Gastroesophageal sphincter (tissue), 3 donors: Measurements from ENCODE around the gene PDE6A.

Experiments used
- POLR2A ChIP-seq, 2 donors: fragments of 450-650 bp; IDR thresholded peaks; one replicate each; pipeline ENCODE4 v1.6.1; 2017; ENCODE audit warnings: antibody characterized with exemption in 2 of 2, mild to moderate bottlenecking in 2 of 2, moderate library complexity in 1 of 2
- TF ChIP-seq, protein P1 (sequence below), 4 experiments: fragments of 200-600 bp in 2 of 4; fragments of 450-650 bp in 2 of 4; sonication (generic) in 1 of 4; IDR thresholded peaks; one replicate each; pipeline ENCODE4 v1.5.1; 2017 to 2019; ENCODE audit warnings: antibody characterized with exemption in 4 of 4, mild to moderate bottlenecking in 2 of 4, moderate library complexity in 2 of 4

DNA sequence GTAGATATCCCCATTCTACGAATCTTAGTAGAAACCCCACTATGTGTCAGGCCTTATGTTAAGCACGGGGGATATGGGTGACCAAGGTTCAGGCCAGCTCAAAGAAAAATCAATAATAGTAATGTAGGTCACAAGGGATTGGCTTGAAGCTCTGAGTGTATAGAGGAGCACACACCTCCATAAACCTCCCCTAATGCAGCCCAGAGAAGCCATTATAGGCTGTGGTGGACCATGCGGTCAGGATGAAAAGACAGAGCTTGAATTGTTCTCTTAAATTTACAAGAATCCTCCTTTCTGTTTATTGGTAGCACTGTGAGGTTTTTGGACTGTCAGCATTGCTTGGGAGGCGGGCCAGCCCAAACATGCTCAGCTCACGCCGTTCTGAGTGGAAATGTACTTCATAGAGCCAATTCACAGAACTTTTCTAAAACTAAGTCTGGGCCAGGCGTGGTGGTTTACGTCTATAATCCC lies 9.1 kb downstream of the PDE6A start:
- TF ChIP-seq POLR2A (IDR thresholded peaks at IDR 0.05) = no peak
- TF ChIP-seq, protein P1, sequence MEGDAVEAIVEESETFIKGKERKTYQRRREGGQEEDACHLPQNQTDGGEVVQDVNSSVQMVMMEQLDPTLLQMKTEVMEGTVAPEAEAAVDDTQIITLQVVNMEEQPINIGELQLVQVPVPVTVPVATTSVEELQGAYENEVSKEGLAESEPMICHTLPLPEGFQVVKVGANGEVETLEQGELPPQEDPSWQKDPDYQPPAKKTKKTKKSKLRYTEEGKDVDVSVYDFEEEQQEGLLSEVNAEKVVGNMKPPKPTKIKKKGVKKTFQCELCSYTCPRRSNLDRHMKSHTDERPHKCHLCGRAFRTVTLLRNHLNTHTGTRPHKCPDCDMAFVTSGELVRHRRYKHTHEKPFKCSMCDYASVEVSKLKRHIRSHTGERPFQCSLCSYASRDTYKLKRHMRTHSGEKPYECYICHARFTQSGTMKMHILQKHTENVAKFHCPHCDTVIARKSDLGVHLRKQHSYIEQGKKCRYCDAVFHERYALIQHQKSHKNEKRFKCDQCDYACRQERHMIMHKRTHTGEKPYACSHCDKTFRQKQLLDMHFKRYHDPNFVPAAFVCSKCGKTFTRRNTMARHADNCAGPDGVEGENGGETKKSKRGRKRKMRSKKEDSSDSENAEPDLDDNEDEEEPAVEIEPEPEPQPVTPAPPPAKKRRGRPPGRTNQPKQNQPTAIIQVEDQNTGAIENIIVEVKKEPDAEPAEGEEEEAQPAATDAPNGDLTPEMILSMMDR (IDR thresholded peaks at IDR 0.05) = no peak
